PC-3 (cell line): Measurements from ENCODE around the gene HGS.

Experiments
- CTCF ChIP-seq: fragments of 300-600 bp; sonication (generic); conservative IDR thresholded peaks from 2 replicates; pipeline ENCODE4 v1.5.1; 2017; ENCODE audit warnings: antibody characterized with exemption, low read depth, mild to moderate bottlenecking, low read length
- EZH2phosphoT487 ChIP-seq: fragments of 300-600 bp; sonication (generic); IDR thresholded peaks from 2 replicates; pipeline ENCODE4 v1.6.1; 2018; ENCODE audit warnings: mild to moderate bottlenecking, antibody characterized with exemption, low read length, borderline replicate concordance

DNA sequence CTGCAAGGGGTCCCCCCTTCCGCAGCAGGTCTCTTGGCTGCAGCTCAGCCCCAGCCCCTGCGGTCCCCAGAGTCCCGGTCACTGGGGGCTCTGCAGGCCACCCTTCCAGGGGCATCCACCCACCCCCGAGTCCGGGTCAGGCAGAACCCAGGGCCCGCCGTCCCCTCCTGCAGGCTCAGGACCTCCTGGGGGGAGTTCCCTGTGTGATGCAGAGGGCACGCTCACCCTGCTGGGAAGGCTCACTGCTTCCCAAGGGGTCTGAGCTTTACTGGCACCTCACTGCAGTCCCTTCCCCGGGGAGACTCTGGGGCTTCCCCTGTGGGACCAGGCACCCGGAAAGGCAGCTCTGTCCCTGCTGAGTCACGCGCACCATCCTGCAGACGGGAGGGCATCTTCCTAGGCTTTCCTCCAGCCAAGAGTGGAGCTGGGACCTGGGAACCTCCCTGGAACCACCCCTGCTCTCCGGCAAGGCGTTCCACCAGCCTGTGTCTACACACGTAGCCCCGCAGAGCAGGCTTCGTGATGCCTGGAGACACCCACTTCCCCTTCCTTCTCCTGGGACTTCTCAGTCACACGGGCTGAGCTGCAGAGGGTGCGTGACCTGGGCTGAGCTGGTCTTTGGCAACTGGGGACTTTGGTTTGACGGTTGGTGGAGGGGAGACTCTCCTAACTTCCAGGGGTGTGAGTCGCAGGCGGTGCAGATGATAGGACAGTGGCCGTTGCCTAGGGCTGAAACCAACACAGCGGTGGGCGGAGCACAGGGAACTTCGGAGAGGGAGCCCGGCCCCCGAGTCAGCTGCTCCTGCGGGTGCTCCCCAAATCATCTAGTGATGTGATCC lies 51.7 kb downstream of the HGS start:
- TF ChIP-seq CTCF (no peak), EZH2phosphoT487 (no peak)
